ENCODE measurements around the gene ARID1B.

ARID1B gene

GRCh38 chr6:156955494-156956183 lies 178.5 kb downstream of the ARID1B start:
- Histone ChIP-seq H3K4me1 (ENCODE audit: control insufficient read depth in 1 of 2, insufficient read depth in 1 of 2, low read depth in 1 of 2, low read length in 1 of 2) (peaks cover 11 to 31% of the 10 kb centered on the region in 2 experiments), H3K27ac (peak overlapping the region; percentile 37)
- TF ChIP-seq CTCF (IDR thresholded peaks at IDR 0.05), result no peak

DNA sequence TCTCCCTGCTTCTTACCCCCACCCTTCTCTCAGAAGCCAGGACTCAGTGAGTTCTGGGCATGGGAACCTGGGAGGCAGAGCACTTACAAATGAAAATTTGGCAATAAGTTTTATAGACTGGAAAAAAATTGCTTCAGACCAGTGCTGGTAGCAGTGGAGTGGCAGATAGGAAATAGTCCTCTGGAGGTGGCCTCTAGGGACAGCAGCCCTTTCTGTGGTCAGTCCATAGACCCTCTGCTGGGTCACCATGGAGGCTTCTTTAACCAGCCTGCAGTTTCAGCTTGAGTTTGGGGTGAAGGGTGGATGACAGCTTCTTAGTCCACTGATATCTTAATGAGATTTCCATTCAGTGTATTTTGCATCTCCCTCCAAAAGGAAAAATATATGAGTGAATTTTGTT lies 179.1 kb downstream of the ARID1B start:
- H3K9me3 ChIP-seq, result no peaks in the 10 kb centered on the region
- no peak overlapping the region for H3K4me3 ChIP-seq (ENCODE audit: low read depth in 1 of 2, low read length in 1 of 2)
- H3K27me3 ChIP-seq, result no peaks in the 10 kb centered on the region
- no peaks in the 10 kb centered on the region for H3K36me3 ChIP-seq
- no peak overlapping the region for H3K27ac ChIP-seq
- TF ChIP-seq CTCF (IDR thresholded peaks at IDR 0.05), result no peak
- H3K4me1 ChIP-seq (ENCODE audit: control insufficient read depth in 1 of 2, insufficient read depth in 1 of 2, low read depth in 1 of 2, low read length in 1 of 2), result peaks cover 11 to 27% of the 10 kb centered on the region in 2 experiments

More at GRCh38 chr6:156955494-156956183, 178.5 kb downstream of the ARID1B start:
- Histone ChIP-seq H3K9me3 (no peaks in the 10 kb centered on the region), H3K4me3 (ENCODE audit: low read depth in 1 of 2, low read length in 1 of 2) (no peak overlapping the region), H3K36me3 (no peaks in the 10 kb centered on the region), H3K27me3 (no peaks in the 10 kb centered on the region)

- Histone ChIP-seq H3K27ac (no peak overlapping the region), H3K4me1 (ENCODE audit: control insufficient read depth in 1 of 2, insufficient read depth in 1 of 2, low read depth in 1 of 2, low read length in 1 of 2) (peaks cover 11 to 27% of the 10 kb centered on the region in 2 experiments), H3K9me3 (no peaks in the 10 kb centered on the region), H3K4me3 (ENCODE audit: low read depth in 1 of 2, low read length in 1 of 2) (no peak overlapping the region), H3K27me3 (no peaks in the 10 kb centered on the region), H3K36me3 (no peaks in the 10 kb centered on the region)
- no peak for TF ChIP-seq CTCF (IDR thresholded peaks at IDR 0.05)
Observed at GRCh38 chr6:156957931-156958547, 180.9 kb downstream of the ARID1B start.

GRCh38 chr6:156960525-156960924 lies 183.3 kb downstream of the ARID1B start:
- Histone ChIP-seq H3K4me3 (ENCODE audit: low read depth in 1 of 2, low read length in 1 of 2) (no peak overlapping the region), H3K4me1 (ENCODE audit: control insufficient read depth in 1 of 2, insufficient read depth in 1 of 2, low read depth in 1 of 2, low read length in 1 of 2) (peaks cover 10 to 23% of the 10 kb centered on the region in 2 experiments), H3K27ac (no peak overlapping the region), H3K9me3 (no peaks in the 10 kb centered on the region), H3K36me3 (no peaks in the 10 kb centered on the region), H3K27me3 (no peaks in the 10 kb centered on the region)
- TF ChIP-seq CTCF (IDR thresholded peaks at IDR 0.05), result no peak

DNA sequence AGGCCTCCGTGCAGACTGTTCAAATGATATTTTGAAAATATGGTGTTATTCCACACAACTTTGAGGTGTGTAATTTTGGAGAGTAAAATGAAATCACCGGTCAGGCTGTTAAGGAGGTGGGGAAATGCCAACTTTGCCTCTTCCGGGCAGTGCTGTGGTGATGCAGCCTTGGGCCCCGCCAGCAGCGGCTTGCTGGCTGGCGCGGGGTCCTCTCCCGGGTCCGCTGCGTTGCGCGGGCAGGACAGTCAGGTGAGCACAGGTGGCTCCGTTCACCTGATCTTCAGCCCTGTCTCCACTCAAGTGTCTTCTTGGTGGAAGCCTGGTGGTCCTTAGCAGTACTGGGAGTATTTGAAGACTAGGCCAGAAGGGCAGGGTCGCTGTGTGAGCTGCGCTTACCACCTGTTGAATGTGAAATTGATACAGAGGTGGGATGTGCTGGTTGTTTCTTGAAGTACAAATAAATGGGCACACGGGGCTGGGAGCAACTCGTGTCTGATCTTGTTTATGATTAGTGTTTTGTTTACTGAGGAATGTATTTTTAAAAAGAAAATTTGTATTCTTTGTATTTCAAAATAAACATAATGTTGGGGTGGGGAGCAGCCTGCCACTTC lies 184.2 kb downstream of the ARID1B start:
- Histone ChIP-seq H3K27ac (no peak overlapping the region), H3K36me3 (no peaks in the 10 kb centered on the region), H3K9me3 (no peaks in the 10 kb centered on the region), H3K4me3 (ENCODE audit: low read depth in 1 of 2, low read length in 1 of 2) (no peak overlapping the region), H3K4me1 (ENCODE audit: control insufficient read depth in 1 of 2, insufficient read depth in 1 of 2, low read depth in 1 of 2, low read length in 1 of 2) (peaks cover 1 to 15% of the 10 kb centered on the region in 2 experiments), H3K27me3 (no peaks in the 10 kb centered on the region)
- no peak for TF ChIP-seq CTCF (IDR thresholded peaks at IDR 0.05)

Data from neutrophil (primary cell).